ENCODE results near the gene OCIAD1.

OCIAD1 gene

DNA sequence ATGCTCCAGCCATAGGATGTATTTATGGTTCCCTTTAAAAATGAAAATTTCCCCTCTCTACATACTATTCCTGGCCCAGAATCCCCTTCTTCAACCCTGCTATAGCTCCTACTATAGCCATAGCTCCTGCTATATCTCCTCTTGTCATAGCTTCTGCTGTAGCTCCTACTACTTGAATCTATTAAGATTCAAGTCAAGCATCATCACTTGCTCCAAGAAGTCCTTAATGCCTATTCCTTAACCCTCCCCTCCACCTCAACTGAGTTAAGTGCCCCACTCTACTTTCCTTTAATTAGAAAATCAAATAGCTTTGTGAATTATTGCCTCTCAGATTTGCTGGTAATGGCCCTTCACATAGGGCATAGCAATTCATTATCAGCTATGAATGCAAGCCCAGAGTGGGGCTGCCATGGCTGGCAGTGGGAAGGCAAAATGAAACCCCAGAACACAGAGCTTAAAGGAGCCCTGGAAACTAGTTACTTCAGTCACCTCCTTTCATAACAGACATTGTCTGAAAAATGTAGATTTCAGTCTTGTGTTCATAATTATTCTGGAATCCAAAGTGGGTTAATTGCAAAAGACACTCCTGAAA, 60.2 kb downstream of the OCIAD1 start:
- DNase-seq (ENCODE audit: low read depth, low spot score), result no peak

DNA sequence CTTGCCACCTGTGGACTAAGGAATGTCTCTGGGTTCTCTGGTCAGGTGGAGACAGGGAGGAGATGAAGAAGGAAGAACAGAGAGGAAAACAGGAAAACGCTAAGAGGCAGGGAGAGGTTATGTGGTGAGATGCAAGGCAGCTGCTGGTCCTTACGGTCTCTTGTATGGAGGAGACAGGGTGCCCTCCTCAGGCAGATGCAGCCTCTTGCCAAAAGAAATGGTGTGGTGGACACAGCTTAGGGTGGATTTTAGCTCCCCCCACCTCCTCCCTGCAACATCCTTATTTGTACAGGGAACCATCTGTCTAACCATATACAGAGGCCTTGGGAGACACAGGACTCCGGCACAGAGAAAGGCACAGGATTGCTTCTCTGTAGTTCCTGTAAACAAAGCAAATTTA, 66.0 kb downstream of the OCIAD1 start:
- no peak for DNase-seq (ENCODE audit: low read depth, low spot score)

- DNase-seq (ENCODE audit: low read depth, low spot score), result no peak
Observed at GRCh38 chr4:48898733-48899431, 68.0 kb downstream of the OCIAD1 start.

GRCh38 chr4:48899432-48899749, 68.5 kb downstream of the OCIAD1 start:
- no peak for DNase-seq (ENCODE audit: low read depth, low spot score)

GRCh38 chr4:48899950-48900349, 69.1 kb downstream of the OCIAD1 start:
- DNase-seq (ENCODE audit: low read depth, low spot score), result no peak

GRCh38 chr4:48901196-48901595, 70.3 kb downstream of the OCIAD1 start:
- no peak for DNase-seq (ENCODE audit: low read depth, low spot score)

DNA sequence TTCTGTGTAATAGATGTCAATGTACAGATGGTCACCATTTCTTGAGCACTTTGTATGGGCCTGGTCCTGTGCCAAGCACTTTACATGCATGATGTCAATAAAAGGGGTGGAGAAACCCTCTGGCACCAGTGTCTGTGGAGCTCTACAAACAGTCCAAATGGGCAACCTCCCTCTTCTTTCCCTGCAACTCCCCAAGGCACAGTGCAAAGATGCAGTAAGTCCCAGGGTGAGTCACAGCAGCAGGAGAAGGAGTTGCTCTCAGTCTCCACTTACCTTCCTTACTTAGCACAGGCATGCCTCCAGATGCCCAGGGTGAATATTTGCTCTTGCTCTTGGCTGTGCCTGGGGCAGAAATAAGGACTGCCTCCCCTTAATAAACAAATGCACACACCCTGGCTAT, 71.4 kb downstream of the OCIAD1 start:
- no peak for DNase-seq (ENCODE audit: low read depth, low spot score)

- no peak for DNase-seq (ENCODE audit: low read depth, low spot score)
Observed at GRCh38 chr4:48904101-48904500, 73.2 kb downstream of the OCIAD1 start.

DNA sequence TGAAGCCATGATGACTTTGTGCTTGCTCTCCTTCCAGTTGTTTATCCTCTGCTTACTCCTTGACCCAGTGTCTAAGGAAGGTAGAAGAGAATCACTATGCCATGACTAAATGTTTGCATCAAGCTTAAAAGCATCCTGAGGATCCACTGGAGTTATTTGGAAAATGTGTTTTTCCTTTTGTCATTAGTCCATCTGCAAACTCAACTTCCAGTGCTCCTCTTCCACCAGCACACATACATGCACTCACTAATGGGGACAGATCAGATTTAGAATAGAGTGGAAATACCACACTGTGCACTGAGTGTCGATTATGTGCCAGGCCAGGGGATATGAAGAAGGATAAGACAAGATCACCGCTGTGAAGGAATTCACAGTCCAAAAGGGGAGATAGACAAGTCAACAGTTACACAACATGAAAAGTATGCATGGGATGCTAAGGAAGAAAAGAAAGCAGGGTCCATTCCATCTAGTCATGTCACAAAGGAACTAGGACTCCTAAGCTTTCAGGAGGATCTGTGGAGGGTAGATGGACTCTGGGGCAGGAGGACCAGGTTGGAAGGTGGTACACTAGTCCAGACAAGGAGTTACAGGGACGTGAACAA, 73.8 kb downstream of the OCIAD1 start:
- DNase-seq (ENCODE audit: low read depth, low spot score), result no peak

- no peak for DNase-seq (ENCODE audit: low read depth, low spot score)
Observed at GRCh38 chr4:48905363-48906015, 74.6 kb downstream of the OCIAD1 start.

DNA sequence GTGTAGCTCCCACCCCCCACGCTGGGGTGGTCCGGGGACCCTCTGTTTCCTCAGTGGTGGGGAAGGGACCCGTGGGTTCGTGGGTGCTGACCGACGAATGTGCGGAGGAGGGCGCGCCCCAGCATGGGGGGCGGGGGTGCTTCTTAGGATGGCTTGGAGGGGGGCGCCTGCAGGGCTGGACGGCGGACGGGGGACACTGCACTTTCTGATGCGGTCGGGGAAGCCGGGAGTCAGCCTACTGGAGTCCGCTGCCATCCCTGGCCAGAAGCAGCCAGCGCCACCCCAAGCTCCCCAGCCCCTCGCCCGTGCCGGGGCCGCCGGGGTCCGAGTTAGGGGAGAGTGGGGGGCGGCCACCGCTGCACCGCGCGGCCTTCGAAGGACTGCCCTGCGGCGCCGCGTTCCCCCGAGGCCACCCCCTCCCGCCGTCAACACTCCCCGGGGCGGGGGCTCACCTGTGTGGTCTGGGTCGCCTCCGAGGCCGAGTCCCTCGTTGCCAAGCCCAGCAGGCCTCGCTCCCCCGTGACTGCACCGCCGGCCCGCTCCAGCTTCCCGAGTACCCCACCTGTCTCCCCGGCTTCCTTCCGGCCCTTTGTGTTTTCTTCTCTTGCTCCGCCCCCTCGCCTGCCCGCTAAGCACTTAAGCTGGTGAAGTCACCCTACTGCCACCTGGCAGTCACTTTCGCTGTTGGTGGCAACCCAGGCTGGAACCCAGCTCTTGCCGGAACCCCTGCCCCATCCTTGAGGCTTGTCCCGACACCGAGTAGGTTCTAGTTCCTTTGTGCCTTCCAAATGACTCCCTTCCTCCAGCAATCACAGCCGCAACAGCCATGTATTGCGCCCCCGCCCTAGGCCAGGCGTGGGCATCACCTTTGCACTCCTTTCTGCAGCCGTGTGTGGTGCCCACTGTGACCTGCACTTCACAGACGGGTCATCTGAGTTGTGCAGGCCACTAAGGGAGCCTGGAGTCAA, 75.6 kb downstream of the OCIAD1 start, which contains the start of gene OCIAD2:
Gene OCIAD2 (minus strand): TSS at position 569 of the 968 bp plus-strand sequence. CDS start 2,225 bp downstream, outside the sequence.
- DNase-seq (ENCODE audit: low read depth, low spot score), result peak; percentile 63

DNA sequence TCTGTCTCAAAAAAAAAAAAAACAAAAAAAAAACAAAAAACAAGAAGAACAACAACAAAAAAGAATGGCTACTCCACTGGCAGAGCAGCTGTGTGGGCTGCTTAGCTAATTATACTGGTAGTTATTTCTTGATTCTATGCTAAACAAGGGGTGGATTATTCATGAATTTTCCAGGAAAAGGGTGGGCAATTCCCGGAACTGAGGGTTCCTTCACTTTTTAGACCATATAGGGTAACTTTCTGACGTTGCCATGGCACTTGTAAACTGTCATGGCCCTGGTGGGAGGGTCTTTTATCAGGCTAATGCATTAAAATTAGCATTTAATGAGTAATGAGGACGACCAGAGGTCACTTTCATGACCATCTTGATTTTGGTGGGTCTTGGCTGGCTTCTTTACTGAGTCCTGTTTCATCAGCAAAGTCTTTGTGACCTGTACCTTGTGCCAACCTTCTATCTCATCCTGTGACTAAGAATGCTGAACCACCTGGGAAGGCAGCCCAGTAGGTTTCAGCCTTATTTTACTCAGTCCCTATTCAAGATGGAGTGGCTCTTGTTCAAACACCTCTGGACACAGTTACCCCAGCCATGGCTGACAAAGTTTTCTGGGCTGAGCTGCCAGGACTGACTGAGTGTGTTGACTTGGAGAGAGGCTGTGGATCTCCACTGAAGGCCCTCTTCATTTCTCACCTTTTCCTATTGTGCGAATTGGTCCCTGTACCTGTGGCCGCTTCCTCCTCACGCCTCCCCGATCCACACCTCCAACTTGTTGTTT, 77.0 kb downstream of the OCIAD1 start:
- no peak for DNase-seq (ENCODE audit: low read depth, low spot score)

- DNase-seq (ENCODE audit: low read depth, low spot score), result no peak
Observed at GRCh38 chr4:48908687-48909086, 77.8 kb downstream of the OCIAD1 start.

DNA sequence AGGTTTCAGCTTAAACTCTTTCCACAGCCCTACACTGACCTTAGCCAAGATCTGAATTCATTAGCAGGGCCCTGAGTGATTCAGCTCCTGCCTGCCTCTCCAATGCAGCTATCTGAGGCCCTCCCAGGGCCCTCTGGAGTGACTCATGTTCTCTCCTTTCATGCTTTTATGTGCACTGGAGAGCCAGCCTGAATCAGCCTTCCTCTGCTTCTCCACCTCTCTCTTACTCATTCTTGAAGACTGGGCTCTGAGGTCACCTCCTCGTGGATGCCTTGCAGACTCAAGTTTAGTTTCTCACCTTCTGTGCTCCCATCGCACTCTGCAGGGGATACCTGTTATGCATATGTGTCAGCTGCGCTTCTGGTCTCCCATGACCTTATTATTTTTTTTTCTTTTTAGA, 78.8 kb downstream of the OCIAD1 start:
- DNase-seq (ENCODE audit: low read depth, low spot score), result no peak

GRCh38 chr4:48910511-48910910, 79.6 kb downstream of the OCIAD1 start:
- DNase-seq (ENCODE audit: low read depth, low spot score), result no peak
